DOHH2 (cell line): Measurements from ENCODE around the gene ZNF526.

Experiments
- CTCF ChIP-seq: fragments of 200-600 bp; sonication (generic); IDR thresholded peaks from one replicate; pipeline ENCODE4 v1.5.1; 2014; ENCODE audit warnings: antibody characterized with exemption, mild to moderate bottlenecking, low read depth, low read length; ENCODE audit not compliant: poor library complexity, severe bottlenecking
- EZH2phosphoT487 ChIP-seq: fragments of 200-600 bp; sonication (generic); IDR thresholded peaks from 2 replicates; pipeline ENCODE4 v1.6.1; 2017; ENCODE audit warnings: borderline replicate concordance, mild to moderate bottlenecking, antibody characterized with exemption, low read length, moderate library complexity, mixed read lengths

GRCh38 chr19:42249149-42249750, 29.1 kb downstream of the ZNF526 start:
- TF ChIP-seq CTCF (no peak), EZH2phosphoT487 (no peak)
